KMS-11 (cell line): ENCODE measurements around the gene SPCS3.

ENCODE experiments used
- H2AFZ ChIP-seq: fragments of 200-600 bp; sonication (generic); 2 replicates; pipeline ENCODE4 v1.6.1; 2016; ENCODE audit warnings: antibody characterized with exemption, mixed run types, low read depth
- H3K27ac ChIP-seq: fragments of 200-600 bp; sonication (generic); 2 replicates; pipeline ENCODE4 v1.6.1; 2016; ENCODE audit warnings: mild to moderate bottlenecking, mixed run types
- H3K27me3 ChIP-seq: fragments of 200-600 bp; sonication (generic); 2 replicates; pipeline ENCODE4 v1.6.1; 2017; ENCODE audit warnings: mild to moderate bottlenecking, low read depth, mixed run types, moderate library complexity; ENCODE audit not compliant: insufficient read depth
- H3K36me3 ChIP-seq: fragments of 200-600 bp; sonication (generic); 2 replicates; pipeline ENCODE4 v1.6.1; 2017; ENCODE audit warnings: mild to moderate bottlenecking, mixed run types; ENCODE audit not compliant: insufficient read depth
- H3K4me1 ChIP-seq: fragments of 200-600 bp; sonication (generic); 2 replicates; pipeline ENCODE4 v1.6.1; 2016; ENCODE audit warnings: mild to moderate bottlenecking, low read depth, mixed run types; ENCODE audit not compliant: poor library complexity, severe bottlenecking
- H3K4me2 ChIP-seq: fragments of 200-600 bp; sonication (generic); 2 replicates; pipeline ENCODE4 v1.7.0; 2016; ENCODE audit warnings: mild to moderate bottlenecking, mixed run types
- H3K4me3 ChIP-seq: fragments of 200-600 bp; sonication (generic); IDR thresholded peaks from 2 replicates; pipeline ENCODE4 v1.6.1; 2017; ENCODE audit warnings: low read depth, low read length, mixed read lengths; ENCODE audit not compliant: insufficient read depth
- H3K79me2 ChIP-seq: fragments of 200-600 bp; sonication (generic); 2 replicates; pipeline ENCODE4 v1.6.1; 2016; ENCODE audit warnings: low read depth, mixed run types; ENCODE audit not compliant: insufficient read depth
- H3K9ac ChIP-seq: fragments of 200-600 bp; sonication (generic); 2 replicates; pipeline ENCODE4 v1.6.1; 2016; ENCODE audit warnings: mild to moderate bottlenecking, mixed run types
- H4K20me1 ChIP-seq: fragments of 200-600 bp; sonication (generic); 2 replicates; pipeline ENCODE4 v1.6.1; 2016; ENCODE audit warnings: mild to moderate bottlenecking, mixed run types; ENCODE audit not compliant: insufficient read depth
- CTCF ChIP-seq: fragments of 200-600 bp; sonication (generic); conservative IDR thresholded peaks from 2 replicates; pipeline ENCODE4 v1.6.1; 2017; ENCODE audit warnings: low read depth, mild to moderate bottlenecking, antibody characterized with exemption, low read length, moderate library complexity, mixed read lengths

SPCS3 gene

GRCh38 chr4:176286728-176287127 lies 33.0 kb upstream of the SPCS3 start:
- no peaks in the 10 kb centered on the region for H4K20me1 ChIP-seq
- no peaks in the 10 kb centered on the region for H3K79me2 ChIP-seq
- H3K36me3 ChIP-seq = no peaks in the 10 kb centered on the region
- no peak for TF ChIP-seq CTCF
- no peak overlapping the region for H2AFZ ChIP-seq
- H3K9ac ChIP-seq = no peak overlapping the region
- H3K27me3 ChIP-seq = no peaks in the 10 kb centered on the region
- H3K4me3 ChIP-seq = no peak overlapping the region
- H3K27ac ChIP-seq = no peak overlapping the region
- no peaks in the 10 kb centered on the region for H3K4me1 ChIP-seq
- H3K4me2 ChIP-seq = no peak overlapping the region

- no peaks in the 10 kb centered on the region for H3K27me3 ChIP-seq
- no peaks in the 10 kb centered on the region for H3K36me3 ChIP-seq
- no peak overlapping the region for H3K27ac ChIP-seq
- no peak overlapping the region for H3K9ac ChIP-seq
- H2AFZ ChIP-seq = no peak overlapping the region
- no peak overlapping the region for H3K4me3 ChIP-seq
- no peaks in the 10 kb centered on the region for H3K79me2 ChIP-seq
- no peaks in the 10 kb centered on the region for H4K20me1 ChIP-seq
- no peak overlapping the region for H3K4me2 ChIP-seq
- no peaks in the 10 kb centered on the region for H3K4me1 ChIP-seq
- TF ChIP-seq CTCF = no peak
These were observed 32.2 kb upstream of the SPCS3 start for GRCh38 chr4:176287546-176287945.

- H3K36me3 ChIP-seq = no peaks in the 10 kb centered on the region
- no peaks in the 10 kb centered on the region for H4K20me1 ChIP-seq
- H3K27me3 ChIP-seq = no peaks in the 10 kb centered on the region
- H3K9ac ChIP-seq = no peak overlapping the region
- no peaks in the 10 kb centered on the region for H3K79me2 ChIP-seq
- no peak overlapping the region for H3K4me3 ChIP-seq
- H3K27ac ChIP-seq = no peak overlapping the region
- no peak overlapping the region for H2AFZ ChIP-seq
- no peak overlapping the region for H3K4me2 ChIP-seq
- no peaks in the 10 kb centered on the region for H3K4me1 ChIP-seq
- no peak for TF ChIP-seq CTCF
These were observed 31.7 kb upstream of the SPCS3 start for GRCh38 chr4:176288020-176288419.

GRCh38 chr4:176289561-176289960 lies 30.2 kb upstream of the SPCS3 start:
- H3K4me1 ChIP-seq = no peaks in the 10 kb centered on the region
- no peak overlapping the region for H2AFZ ChIP-seq
- H3K27me3 ChIP-seq = no peaks in the 10 kb centered on the region
- H3K4me3 ChIP-seq = no peak overlapping the region
- no peaks in the 10 kb centered on the region for H4K20me1 ChIP-seq
- no peak overlapping the region for H3K4me2 ChIP-seq
- H3K79me2 ChIP-seq = no peaks in the 10 kb centered on the region
- no peak overlapping the region for H3K27ac ChIP-seq
- no peak overlapping the region for H3K9ac ChIP-seq
- H3K36me3 ChIP-seq = no peaks in the 10 kb centered on the region
- no peak for TF ChIP-seq CTCF

- H3K27me3 ChIP-seq = no peaks in the 10 kb centered on the region
- no peaks in the 10 kb centered on the region for H3K79me2 ChIP-seq
- no peak overlapping the region for H3K9ac ChIP-seq
- no peak overlapping the region for H2AFZ ChIP-seq
- H3K27ac ChIP-seq = no peak overlapping the region
- H3K4me3 ChIP-seq = no peak overlapping the region
- no peak overlapping the region for H3K4me2 ChIP-seq
- no peak for TF ChIP-seq CTCF
- H3K4me1 ChIP-seq = no peaks in the 10 kb centered on the region
- no peaks in the 10 kb centered on the region for H4K20me1 ChIP-seq
- no peaks in the 10 kb centered on the region for H3K36me3 ChIP-seq
These were observed 29.2 kb upstream of the SPCS3 start for GRCh38 chr4:176290520-176290919.
